HG02759 (cell line): ENCODE data around the gene FRMD7.

Source experiments
- ATAC-seq: cut with Tn5 transposase; IDR thresholded peaks from one replicate; pipeline ENCODE4 v1.9.1; 2021; ENCODE audit warnings: mild to moderate bottlenecking, moderate library complexity; ENCODE audit not compliant: unreplicated experiment

The FRMD7 gene

GRCh38 chrX:132040066-132040465, 87.8 kb downstream of the FRMD7 start:
- no peak for ATAC-seq

DNA sequence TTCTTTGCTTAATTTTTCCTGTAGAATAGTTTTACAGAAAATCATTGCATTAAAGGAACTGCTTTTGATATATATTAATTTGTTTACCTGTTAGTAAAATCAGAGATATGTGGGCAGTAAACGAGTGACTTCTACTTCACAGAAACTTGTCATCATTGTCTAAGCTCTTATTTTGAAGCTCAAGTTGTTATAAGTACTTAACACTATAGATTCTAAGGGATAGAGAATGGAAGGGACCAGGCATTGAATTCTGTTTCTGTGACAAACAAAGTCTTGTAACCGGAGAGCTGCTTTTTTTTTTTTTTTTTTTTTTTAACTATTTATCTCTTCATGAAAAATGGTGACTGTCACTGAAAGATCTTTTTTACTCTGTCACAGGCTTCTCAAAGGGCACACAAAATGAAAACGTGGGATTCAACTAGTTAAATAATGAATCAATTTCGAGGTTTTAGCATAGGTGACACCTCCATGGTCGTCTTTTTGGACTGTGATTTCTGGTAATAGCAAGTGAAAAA, 90.3 kb downstream of the FRMD7 start:
- ATAC-seq = no peak

- no peak for ATAC-seq
Measured at GRCh38 chrX:132034648-132035047, 93.2 kb downstream of the FRMD7 start.

DNA sequence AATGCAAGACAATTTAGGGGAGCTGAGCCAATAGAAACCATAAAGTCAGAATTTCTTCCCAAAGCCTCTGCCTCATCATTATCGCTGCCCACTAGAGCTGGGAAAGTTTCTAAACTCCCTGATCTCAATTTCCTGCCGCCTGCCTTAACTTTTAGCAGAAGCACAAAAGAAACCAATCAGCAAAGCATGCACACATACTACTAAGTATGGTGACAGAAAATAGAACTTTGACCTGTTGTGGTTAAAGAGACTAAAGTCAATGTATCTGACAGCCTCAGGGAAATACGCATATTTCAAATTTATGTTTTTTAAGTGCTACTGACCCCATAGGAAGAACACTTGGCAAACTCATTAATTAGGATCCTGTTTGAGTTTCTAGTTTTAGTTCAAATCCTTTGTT, 94.7 kb downstream of the FRMD7 start:
- no peak for ATAC-seq

DNA sequence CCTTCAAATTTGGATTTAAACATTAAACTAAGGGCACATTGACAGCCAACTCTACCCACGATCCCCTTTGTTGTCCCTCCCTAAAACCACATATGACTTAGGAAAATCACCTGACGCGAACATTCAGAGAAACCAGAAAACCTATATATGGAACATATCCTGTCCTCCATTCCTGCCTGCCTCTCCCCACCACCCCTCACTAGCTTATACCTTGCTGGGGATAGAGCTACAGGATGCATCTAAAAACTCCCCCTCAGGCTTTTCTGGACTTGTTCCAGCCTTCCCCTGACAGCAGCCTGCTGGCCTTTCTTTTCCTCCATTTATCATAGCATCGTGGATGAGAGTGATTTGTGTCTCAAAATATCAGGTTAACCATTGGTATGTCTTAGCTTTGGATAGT, 96.0 kb downstream of the FRMD7 start:
- no peak for ATAC-seq

DNA sequence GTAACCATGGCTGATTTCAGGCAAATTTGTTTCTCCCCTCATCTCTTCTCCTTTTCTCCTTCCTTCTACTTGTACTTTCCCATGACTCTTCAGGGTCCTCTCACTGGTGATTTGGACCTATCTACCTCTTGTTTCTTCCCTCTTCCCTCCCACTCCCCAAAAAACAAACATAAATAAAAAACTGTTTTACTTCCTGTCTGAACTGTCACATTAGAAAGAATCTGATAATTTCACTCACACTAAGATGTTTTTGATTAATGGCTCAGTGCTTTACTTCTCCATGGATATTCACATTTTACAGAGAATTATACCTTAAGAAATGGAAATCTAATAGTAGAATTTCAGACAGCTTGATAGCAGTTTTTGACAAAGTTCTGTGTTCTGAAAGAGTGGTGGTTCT, 97.6 kb downstream of the FRMD7 start:
- no peak for ATAC-seq
